Measurements from ENCODE around the gene MEIOB.

- no peak for TF ChIP-seq CTCF (IDR thresholded peaks at IDR 0.05)
- no peak for TF ChIP-seq MAX (CRISPR knock-in tag; IDR thresholded peaks at IDR 0.05)
- TF ChIP-seq ZNF263 (CRISPR knock-in tag; IDR thresholded peaks at IDR 0.05; ENCODE audit: low read depth) = no peak
- TF ChIP-seq NR1H2 (CRISPR knock-in tag; IDR thresholded peaks at IDR 0.05) = no peak
- no peak for TF ChIP-seq FOXP1 (CRISPR knock-in tag; IDR thresholded peaks at IDR 0.05; ENCODE audit: borderline replicate concordance)
- no peak for TF ChIP-seq CBFB (CRISPR knock-in tag; IDR thresholded peaks at IDR 0.05; ENCODE audit: low read depth)
- TF ChIP-seq IRF1 (CRISPR knock-in tag; IDR thresholded peaks at IDR 0.05) = no peak
- TF ChIP-seq NR2C2 (CRISPR knock-in tag; IDR thresholded peaks at IDR 0.05) = no peak
These were observed 25.5 kb downstream of the MEIOB start for GRCh38 chr16:1846416-1846815.
